Mesothelial cell of epicardium (in vitro differentiated cells): ENCODE results near the gene CYTH3. TPM values are rescaled to one million over a fixed set of nuclear protein-coding genes. Genes with fewer than 3 reads are reported as not detected.
A peak's percentile ranks its signal among the peaks of the same experiment; 100 is the strongest.
"Not testable (repeated sequence)": the region's sequence is repeated elsewhere in the genome, so short reads cannot be mapped to it uniquely, and the experiment has no call there.

Source experiments
- DNase-seq, 2 experiments: peaks; one replicate each; pipeline ENCODE4 v3.0.0; 2021; ENCODE audit warnings: low spot score in 2 of 2; ENCODE audit not compliant: unreplicated experiment in 2 of 2
- H3K27ac Mint-ChIP-seq: 2 replicates; pipeline ENCODE4 v1.8.0; 2021; ENCODE audit warnings: mixed read lengths
- H3K27me3 Mint-ChIP-seq: 2 replicates; pipeline ENCODE4 v1.8.0; 2021; ENCODE audit warnings: low read depth, mixed read lengths
- H3K36me3 Mint-ChIP-seq: 2 replicates; pipeline ENCODE4 v1.8.0; 2021; ENCODE audit warnings: mixed read lengths
- H3K4me1 Mint-ChIP-seq: 2 replicates; pipeline ENCODE4 v1.8.0; 2021; ENCODE audit warnings: mixed read lengths
- H3K4me3 Mint-ChIP-seq: 2 replicates; pipeline ENCODE4 v1.8.0; 2021; ENCODE audit warnings: mild to moderate bottlenecking, moderate library complexity, mixed read lengths
- H3K9me3 Mint-ChIP-seq: 2 replicates; pipeline ENCODE4 v1.8.0; 2021; ENCODE audit warnings: mixed read lengths
- total RNA-seq: library from RNA; stranded (reverse); gene quantifications from 3 replicates; pipeline ENCODE4 v1.2.1, GENCODE V29; 2021
- TF ChIP-seq, protein P1 (sequence below): fragments of 200-600 bp; sonication (generic); IDR thresholded peaks from one replicate; pipeline ENCODE4 v1.5.0; 2021; ENCODE audit warnings: antibody characterized with exemption; ENCODE audit not compliant: unreplicated experiment

The CYTH3 gene
- total RNA-seq, 1 donor from 2014 or later: 29.2 TPM

DNA sequence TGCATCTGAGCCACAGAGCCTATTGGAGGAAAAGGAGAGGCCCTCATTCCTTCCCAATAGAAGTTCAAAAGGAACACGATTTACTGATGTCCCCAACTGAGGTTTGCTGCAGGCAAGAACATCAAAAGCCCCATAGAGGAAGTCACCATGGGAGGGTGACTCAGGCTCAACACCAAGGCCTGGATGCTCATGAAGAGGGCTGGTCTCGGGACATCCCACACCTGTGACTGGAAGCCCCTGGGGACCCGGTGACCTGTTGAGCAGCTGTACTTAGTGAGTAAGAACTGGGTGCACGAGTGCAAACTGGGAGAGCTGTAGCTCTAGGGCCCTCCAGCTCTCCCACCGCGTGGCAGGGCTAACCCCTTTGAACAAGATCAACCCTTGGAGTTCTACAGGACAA lies 38.0 kb downstream of the CYTH3 start:
- Mint-ChIP-seq H3K27ac (no peak overlapping the region), H3K9me3 (no peaks in the 10 kb centered on the region), H3K27me3 (no peaks in the 10 kb centered on the region), H3K4me1 (peaks cover 12% of the 10 kb centered on the region), H3K36me3 (no peaks in the 10 kb centered on the region), H3K4me3 (no peak overlapping the region)
- TF ChIP-seq, protein P1, sequence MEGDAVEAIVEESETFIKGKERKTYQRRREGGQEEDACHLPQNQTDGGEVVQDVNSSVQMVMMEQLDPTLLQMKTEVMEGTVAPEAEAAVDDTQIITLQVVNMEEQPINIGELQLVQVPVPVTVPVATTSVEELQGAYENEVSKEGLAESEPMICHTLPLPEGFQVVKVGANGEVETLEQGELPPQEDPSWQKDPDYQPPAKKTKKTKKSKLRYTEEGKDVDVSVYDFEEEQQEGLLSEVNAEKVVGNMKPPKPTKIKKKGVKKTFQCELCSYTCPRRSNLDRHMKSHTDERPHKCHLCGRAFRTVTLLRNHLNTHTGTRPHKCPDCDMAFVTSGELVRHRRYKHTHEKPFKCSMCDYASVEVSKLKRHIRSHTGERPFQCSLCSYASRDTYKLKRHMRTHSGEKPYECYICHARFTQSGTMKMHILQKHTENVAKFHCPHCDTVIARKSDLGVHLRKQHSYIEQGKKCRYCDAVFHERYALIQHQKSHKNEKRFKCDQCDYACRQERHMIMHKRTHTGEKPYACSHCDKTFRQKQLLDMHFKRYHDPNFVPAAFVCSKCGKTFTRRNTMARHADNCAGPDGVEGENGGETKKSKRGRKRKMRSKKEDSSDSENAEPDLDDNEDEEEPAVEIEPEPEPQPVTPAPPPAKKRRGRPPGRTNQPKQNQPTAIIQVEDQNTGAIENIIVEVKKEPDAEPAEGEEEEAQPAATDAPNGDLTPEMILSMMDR: no peak
- DNase-seq: no peak

DNA sequence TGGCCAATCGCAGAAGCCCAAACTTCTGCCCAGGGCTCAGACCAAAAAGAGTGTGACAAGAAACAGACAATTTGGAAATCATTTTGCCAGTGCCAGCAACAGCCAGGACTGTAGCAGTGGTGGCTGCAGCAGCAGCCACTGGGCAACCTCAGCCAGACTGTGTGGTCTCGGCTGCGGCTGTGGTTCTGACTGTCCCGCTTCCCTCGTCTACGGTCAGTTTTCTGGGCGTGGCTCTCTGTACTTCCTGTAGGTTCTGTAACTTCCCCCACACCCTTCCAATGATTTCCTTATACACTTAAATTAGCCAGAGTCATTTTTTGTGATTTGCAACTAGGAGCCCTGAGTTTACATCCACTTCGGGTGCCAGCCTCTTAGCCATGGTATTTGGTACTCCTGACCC lies 39.9 kb downstream of the CYTH3 start:
- H3K27ac Mint-ChIP-seq: no peak overlapping the region
- H3K4me1 Mint-ChIP-seq: peaks cover 28% of the 10 kb centered on the region
- no peak for DNase-seq
- H3K4me3 Mint-ChIP-seq: no peak overlapping the region
- no peaks in the 10 kb centered on the region for H3K36me3 Mint-ChIP-seq
- TF ChIP-seq, protein P1: no peak
- H3K27me3 Mint-ChIP-seq: no peaks in the 10 kb centered on the region
- H3K9me3 Mint-ChIP-seq: no peaks in the 10 kb centered on the region

DNA sequence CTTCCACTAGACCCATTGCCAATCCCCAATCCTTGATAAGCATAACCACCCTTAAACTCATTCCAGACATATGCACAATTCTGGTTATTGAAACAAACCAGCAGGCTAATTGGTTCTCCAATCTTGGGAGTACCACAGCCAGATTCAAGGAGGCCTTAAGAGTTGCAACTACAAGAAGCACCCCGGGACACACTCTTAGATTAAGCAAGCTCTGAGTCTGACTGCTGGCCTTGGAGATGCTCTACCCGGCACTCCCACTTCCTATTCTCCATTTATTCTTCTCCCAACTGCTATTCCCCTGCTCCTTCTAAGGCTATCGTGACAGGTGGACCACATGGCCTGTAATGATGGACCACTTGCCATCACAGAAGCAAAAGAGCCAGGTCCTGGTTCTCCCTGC lies 40.3 kb downstream of the CYTH3 start:
- H3K27ac Mint-ChIP-seq: no peak overlapping the region
- H3K9me3 Mint-ChIP-seq: no peaks in the 10 kb centered on the region
- TF ChIP-seq, protein P1: no peak
- H3K36me3 Mint-ChIP-seq: no peaks in the 10 kb centered on the region
- no peak for DNase-seq
- H3K27me3 Mint-ChIP-seq: no peaks in the 10 kb centered on the region
- no peak overlapping the region for H3K4me3 Mint-ChIP-seq
- H3K4me1 Mint-ChIP-seq: peaks cover 31% of the 10 kb centered on the region

DNA sequence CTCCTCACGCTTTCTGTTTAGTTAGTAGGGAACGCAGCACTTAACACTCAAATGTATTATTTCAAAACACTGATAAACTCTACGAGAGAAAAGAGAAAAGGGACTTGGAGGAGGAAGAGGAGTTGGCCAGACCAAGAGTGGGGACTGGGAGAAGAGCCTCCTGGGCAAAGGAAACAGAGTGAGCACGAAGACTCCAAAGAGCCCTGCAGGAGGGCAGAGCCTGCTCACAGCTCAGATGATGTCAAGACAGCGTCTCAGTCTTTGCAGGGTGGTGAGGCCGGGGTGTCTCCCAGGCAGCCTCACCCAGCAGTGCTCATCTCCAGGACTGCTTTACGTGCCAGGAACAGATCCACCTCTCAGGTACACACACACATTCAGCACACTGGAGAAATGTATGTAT lies 41.2 kb downstream of the CYTH3 start:
- DNase-seq: no peak
- no peak overlapping the region for H3K4me3 Mint-ChIP-seq
- TF ChIP-seq, protein P1: no peak
- peak overlapping the region; percentile 27 for H3K27ac Mint-ChIP-seq
- no peaks in the 10 kb centered on the region for H3K9me3 Mint-ChIP-seq
- H3K27me3 Mint-ChIP-seq: no peaks in the 10 kb centered on the region
- H3K36me3 Mint-ChIP-seq: no peaks in the 10 kb centered on the region
- H3K4me1 Mint-ChIP-seq: peaks cover 38% of the 10 kb centered on the region

DNA sequence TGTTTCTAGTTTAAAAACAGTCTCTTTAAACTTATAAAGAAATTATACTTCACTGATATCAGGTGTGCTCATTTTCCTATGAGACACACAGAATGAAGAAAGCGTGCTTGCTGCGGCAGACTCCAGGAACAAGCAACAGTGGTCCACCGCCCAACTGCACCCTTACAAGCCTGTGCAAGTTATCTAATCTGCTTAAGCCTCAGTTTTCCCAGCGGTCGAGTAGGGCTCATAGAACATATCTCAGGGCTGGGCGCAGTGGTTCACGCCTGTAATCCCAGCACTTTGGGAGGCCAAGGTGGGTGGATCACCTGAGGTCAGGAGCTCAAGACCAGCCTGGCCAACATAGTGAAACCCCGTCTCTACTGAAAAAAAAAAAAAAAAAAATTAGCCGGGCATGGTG lies 43.1 kb downstream of the CYTH3 start:
- H3K27ac Mint-ChIP-seq: peak overlapping the region; percentile 90
- not testable (repeated sequence) for DNase-seq

DNA sequence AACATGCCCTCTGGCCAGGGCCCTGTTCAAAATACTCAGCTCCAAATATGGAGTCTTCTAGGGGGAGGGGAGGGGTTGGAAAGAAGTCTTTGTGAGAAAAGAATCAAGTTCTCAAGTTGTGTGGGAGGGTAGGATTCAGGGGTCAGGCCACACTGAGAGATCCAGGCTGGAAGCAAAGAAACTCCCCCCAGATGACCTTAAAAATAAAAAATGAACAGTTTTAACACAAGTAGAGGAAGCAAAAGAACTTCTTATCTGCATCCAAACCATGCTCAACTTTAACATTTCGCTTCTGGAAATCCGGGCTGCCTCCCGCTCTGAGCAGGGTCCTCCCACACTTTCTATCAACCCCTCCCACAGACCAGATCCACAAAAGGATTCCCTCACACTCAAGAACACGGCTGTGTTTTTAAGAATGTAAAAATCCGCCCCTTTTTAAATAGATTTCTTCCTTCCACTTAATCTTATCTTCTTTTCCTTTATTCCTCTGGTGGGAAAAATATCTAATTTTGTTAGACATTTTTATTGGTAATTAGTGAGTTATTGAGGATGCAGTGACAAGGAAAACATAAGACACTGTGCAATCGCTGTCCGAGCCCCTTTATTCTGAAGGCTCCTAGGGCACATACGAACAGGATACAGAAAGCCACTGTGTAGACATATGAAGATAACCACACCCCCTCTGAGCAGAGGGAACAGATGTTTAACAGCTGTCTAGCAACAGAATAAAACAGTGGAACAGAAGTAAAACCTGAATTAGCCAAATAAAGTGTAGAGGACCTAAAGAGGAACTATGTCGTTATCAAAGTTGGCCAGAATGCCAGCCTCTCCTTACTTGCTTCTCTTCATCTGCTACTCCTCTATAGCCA lies 43.8 kb downstream of the CYTH3 start:
- Mint-ChIP-seq H3K27me3 (no peaks in the 10 kb centered on the region), H3K4me1 (peaks cover 40% of the 10 kb centered on the region), H3K27ac (peak overlapping the region; percentile 90), H3K4me3 (peak overlapping the region; percentile 53), H3K36me3 (no peaks in the 10 kb centered on the region), H3K9me3 (no peaks in the 10 kb centered on the region)
- no peak for DNase-seq
- TF ChIP-seq, protein P1: no peak

More for the DNA sequence above, 43.1 kb downstream of the CYTH3 start:
- peaks cover 40% of the 10 kb centered on the region for H3K4me1 Mint-ChIP-seq
- not testable (repeated sequence) for H3K27me3 Mint-ChIP-seq, H3K4me3 Mint-ChIP-seq, H3K36me3 Mint-ChIP-seq, H3K9me3 Mint-ChIP-seq
